HG03469 (cell line): ENCODE results near the gene PTGS1.

Experiments
- ATAC-seq: cut with Tn5 transposase; IDR thresholded peaks from one replicate; pipeline ENCODE4 v1.9.1; 2021; ENCODE audit warnings: mild to moderate bottlenecking, moderate library complexity, moderate number of reproducible peaks; ENCODE audit not compliant: unreplicated experiment

PTGS1 gene

DNA sequence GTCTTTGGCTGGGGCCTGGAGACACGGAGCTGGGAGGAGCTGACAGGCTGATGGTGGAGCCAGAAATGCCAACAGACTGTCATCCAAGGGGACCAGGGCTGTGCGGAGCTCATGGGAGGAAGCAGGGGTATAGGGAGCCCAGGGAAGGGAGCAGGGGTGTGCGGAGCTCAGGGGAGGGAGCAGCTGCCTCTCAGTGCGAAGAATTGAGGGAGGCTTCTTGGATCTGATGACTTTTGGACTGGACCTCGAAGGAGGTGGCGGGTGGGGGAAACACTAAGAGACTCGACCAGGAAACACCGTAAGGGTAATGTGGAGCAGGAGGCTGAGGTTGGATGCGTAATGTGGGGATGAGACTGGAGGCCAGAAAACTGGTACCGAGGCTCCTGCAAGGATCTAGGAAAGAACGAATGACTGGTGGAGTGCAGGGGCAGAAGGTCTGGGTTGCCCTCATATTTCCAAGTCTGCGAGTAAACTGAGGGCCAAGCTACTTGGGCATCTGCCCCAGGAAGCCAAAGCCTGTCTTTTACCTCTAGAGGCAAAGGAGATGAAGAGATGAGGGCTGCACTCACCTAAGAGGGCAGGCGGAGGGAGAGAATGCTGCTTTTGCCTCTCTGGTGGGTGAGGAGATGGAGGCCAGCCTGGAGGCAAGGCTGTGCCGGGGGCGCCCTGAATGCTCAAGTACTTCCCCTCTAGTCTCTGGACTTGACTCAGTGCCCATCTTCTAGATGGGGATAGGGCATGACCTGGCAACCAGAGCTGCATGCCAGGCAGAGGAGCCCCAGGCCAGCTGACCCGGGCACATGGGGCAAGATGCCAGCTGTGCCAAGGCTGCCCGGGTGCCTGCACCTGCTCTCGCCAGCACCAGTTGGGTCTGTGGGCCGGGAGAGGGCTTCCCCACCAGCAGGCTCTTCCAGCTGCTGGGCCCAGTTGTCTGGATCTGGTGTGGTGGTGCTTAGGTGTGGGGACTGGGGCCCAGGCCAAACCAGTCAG lies 2.3 kb downstream of the PTGS1 start:
- no peak for ATAC-seq

DNA sequence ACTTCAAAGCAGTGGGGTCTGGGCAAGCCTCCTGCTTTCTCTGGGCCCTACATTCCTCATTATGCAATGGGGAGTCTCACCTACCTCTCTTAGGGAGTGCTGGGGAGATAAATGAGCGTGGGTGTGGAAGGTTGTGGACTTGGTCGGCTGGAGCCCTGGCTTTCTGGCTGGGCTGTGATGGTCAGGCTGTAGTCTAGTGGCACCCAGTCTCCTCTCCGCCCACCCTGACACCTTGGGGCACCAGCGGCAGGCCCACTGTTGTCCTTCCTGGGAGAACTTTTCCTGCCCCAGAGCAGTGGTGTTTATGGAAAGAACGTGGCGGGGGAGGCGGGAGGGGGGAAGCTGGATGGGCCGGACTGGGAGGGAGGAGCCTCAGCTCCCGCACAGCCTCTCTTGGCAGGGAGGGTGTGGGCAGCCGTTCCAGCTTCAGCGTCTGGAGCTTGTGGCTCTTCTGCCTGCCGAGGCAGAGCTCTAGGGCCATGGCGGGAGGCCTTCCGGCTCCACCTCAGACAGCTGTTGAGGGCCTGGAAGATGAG lies 4.1 kb downstream of the PTGS1 start:
- no peak for ATAC-seq

DNA sequence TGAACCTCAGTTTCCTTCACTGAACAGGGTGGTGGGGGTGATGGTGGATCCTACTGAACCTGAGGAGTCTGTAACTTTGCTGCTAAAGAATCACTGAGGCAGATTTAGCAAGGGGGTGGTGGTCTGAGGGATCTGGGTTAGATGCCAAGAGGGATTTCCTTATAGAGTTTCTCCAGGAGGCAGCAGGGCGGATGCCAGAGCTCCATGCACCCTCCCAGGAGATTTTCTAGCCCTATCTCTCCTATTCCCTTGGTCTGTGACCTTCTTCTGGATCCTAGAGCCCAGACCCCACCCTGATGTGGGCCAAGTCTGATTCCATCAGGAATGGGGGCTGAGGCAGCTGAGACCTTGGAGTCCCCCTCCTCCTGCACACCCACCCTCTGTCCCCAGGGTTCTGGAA lies 6.0 kb downstream of the PTGS1 start:
- ATAC-seq: no peak

DNA sequence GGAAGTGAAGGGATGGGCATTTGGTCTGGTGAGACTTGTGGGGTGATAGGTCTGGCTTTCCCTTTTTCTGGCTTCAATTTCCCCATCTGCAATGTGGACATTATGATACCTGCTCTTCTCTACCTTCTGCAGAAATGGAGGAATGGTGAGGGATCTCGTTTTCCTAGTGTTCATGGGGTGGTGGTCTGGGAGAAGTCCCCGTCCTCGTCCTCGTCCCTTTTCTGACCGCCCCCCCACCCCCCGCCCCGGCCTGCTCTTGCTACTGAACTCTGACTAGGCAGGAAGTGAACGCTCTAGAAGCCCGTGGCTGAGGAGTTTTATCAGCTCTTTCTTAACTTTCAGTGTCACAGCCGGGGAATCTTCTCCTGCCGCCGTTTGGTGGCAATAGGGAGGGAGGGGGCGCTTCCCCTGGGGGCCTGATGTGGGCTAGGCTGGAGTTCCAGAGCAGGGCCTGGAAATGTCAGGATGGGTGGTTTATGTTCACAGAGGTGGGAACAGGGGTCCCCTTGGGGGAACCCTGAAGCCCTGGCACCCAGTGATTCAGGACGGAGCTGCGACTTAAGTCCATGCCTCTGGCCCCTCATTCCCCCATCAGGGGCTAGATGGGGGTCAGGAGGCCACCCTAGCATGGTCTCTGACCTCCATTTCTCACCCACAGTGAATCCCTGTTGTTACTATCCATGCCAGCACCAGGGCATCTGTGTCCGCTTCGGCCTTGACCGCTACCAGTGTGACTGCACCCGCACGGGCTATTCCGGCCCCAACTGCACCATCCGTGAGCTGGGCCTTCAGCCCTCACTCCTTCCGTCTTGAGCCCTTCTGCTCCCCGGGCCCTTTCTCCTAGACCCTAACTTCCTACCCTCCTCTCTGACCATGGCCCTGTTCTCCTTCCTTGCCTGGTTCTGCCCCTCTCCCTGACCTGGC lies 6.7 kb downstream of the PTGS1 start:
- no peak for ATAC-seq

DNA sequence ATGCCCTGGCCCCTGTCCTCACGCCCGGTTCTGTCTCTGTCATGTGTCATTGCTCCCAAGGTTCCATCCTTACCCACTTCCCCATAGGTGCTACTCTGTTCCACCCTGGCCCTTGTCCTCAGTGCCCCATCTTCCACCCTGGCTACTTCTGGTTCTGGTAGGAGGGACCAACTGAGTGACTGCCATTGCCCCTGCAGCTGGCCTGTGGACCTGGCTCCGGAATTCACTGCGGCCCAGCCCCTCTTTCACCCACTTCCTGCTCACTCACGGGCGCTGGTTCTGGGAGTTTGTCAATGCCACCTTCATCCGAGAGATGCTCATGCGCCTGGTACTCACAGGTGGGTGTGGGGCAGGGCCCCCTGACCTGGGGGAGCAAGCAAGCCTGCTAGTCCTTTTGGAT lies 7.4 kb downstream of the PTGS1 start:
- ATAC-seq: no peak

DNA sequence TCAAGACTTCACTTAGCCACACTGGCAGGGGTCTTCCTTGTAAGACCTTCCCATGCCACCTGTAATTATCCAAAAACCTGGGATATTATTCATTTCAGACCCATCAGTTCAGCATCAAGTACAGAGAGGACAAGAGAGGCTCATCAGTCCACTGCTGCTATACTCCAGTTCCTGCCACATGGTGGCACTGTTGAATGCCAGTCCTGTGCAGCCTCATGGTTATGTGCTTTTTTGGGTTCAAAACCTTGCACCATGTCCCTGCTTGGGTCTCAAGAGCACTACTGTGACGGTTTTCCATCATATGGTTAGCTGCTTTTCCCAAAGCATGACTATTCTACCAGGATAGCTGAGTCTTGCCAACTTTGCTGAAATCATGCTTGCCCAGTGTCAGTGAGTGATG lies 8.5 kb downstream of the PTGS1 start:
- no peak for ATAC-seq

DNA sequence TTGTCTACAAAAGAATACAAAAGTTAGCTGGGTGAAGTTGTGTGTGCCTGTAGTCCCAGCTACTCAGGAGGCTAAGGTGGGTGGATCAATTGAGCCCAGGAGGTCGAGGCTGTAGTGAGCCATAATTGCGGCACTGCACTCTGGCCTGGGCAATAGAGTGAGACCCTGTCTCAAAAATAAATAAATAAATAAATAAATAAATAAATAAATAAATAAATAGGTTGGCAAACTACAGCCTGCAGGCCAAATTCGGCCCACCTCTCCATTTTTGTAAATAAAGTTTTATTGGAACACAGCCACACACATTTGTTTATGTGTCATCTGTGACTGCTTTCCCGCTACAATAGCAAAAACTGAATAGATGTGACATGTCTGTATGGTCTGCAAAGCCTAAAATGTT lies 9.5 kb downstream of the PTGS1 start:
- no peak for ATAC-seq

DNA sequence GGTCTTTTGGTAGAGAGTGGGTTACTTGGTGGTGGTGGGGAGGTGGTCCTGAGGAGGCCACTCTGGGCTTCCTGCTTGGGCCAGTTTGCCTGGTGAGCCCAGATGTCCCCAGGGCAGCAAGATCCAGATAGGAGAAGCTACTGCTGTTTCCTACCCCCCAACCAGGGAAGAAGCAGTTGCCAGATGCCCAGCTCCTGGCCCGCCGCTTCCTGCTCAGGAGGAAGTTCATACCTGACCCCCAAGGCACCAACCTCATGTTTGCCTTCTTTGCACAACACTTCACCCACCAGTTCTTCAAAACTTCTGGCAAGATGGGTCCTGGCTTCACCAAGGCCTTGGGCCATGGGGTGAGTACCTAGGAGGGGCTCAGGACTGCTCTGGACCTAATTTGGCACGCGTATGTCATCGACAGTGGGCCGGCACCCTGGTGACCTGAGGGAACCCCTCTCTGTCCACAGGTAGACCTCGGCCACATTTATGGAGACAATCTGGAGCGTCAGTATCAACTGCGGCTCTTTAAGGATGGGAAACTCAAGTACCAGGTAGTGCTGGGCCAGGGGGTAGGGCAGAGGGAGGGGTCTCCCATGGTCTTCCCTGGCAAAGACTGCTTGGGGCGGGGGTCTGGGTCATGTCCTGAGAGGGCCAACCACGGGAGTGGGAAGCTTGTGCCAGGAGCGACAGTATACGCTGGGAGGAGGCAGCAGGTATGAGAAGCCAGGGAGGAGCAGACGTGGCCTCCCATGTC lies 10.6 kb downstream of the PTGS1 start:
- ATAC-seq: no peak

DNA sequence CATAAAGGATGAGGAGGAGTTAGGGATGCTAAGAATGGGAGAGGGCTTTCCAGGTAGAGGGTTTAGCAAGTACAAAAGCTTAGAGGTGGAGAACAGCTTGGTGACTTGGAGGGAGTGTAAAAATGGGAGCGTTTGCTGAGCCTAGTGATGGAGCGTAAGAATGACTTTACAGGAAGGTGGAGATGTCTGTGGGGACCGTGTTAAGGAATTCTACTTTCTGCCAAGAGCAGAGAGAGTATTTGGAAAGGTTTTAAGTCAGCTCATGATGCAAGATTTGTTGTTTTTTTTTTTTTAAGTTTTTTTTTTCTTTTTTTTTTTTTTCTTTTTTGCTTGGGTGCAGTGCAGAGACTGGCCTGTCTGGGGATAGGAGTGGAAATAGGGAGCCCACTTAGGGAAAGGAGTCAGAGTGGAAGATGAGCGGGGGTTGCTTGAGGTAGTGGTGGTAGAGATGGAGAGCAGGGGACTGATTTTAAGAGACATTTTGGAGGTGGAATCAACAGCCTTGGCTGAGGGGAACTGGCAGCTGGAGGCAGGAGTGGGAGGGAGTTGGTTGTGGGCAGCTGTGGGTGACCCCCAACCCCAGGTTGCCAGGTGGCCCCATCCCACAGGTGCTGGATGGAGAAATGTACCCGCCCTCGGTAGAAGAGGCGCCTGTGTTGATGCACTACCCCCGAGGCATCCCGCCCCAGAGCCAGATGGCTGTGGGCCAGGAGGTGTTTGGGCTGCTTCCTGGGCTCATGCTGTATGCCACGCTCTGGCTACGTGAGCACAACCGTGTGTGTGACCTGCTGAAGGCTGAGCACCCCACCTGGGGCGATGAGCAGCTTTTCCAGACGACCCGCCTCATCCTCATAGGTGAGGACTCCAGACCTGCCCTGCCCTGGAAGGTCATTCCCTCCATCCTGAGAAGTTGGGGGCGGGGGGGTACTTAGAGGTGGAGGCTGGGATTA lies 12.4 kb downstream of the PTGS1 start:
- no peak for ATAC-seq

DNA sequence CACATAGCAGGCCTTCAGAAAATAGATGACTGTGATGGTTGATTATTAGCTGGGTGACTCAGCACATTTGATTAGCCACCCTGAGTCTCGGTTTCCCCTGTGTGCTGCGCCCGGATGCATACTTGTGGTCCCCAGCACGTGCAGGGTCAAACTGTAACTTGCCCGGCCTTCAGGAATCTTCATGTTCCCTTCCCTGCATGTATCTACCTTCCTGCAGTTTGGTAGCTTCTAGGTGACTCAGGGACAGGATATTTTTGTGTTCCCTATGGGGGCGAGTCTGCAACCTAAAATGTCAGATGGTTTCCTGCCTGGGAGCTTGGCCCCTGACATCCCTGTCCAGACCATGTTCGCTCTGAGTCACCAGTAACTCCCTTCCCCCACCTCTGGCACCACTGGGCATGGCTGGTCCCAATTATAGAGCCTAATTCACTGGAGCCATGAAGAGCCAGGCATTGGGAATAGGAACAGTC lies 13.2 kb downstream of the PTGS1 start:
- ATAC-seq: no peak

DNA sequence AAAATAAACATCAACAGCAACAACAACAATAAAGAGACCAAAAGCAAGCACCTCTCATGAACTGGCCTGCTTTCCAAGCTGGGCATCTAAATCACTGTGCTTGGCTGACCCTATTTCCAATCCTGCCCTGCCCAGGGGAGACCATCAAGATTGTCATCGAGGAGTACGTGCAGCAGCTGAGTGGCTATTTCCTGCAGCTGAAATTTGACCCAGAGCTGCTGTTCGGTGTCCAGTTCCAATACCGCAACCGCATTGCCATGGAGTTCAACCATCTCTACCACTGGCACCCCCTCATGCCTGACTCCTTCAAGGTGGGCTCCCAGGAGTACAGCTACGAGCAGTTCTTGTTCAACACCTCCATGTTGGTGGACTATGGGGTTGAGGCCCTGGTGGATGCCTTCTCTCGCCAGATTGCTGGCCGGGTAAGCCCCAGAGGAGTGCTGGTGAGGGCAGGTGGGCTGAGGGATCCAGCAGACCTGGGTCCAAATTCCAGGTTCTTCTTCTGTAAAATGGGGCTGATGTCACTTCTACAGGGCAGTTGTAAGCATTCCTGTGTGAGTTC lies 15.6 kb downstream of the PTGS1 start:
- ATAC-seq: no peak

DNA sequence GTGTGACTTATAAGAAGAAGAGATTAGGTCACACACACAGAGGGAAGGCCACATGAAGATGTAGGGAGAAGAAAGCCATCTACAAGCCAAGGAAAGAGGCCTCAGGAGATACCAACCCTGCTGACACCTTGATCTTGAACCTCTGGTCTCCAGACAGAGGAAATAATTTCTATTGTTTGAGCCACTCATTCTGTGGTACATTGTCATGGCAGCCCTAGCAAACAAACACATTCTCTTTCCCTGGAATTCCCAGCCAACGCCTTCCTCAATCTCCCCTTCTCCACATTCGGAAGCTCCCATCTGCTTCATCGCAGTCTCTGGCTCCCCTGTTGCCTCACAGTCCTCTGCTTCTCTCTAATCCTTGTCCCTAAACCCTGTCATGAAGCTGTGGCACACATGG lies 16.7 kb downstream of the PTGS1 start:
- ATAC-seq: no peak

DNA sequence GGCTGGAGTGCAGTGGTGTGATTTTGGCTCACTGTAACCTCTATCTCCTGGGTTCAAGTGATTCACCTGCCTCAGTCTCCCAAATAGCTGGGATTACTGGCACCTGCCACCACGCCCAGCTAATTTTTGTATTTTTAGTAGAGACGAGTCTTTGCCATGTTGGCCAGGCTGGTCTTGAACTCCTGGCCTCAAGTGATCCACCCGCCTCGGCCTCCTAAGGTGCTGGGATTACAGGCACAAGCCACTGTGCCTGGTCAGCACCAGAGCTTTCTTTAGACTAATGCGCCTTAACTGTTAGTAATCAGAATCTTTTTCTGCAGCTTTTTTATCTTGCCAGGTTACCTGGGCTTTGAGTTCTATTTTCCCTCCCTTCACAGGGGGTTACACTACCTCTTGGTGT lies 18.4 kb downstream of the PTGS1 start:
- ATAC-seq: no peak

DNA sequence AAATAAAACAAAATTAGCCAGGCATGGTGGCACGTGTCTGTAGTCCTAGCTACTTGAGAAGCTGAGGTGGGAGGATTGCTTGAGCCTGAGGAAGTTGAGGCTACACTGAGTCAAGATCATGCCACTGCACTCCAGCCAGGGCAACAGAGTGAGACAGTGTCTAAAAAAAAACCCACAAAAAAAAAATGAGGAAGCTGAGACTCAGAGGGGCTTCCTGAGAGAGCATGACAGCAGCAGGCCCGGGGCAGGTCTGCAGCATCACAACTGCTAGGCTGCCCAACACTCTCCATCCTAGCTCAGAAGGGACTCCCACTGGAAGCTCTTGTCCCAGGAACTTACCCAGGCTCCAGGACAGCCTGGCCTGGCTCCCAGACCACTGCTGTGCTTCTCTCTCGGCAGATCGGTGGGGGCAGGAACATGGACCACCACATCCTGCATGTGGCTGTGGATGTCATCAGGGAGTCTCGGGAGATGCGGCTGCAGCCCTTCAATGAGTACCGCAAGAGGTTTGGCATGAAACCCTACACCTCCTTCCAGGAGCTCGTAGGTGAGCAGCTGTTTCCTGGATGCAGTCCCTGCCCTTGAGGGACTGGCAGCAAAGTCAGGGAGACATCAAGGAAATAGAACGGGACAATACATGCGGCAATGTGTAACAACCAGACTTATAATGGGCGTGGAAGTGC lies 19.1 kb downstream of the PTGS1 start:
- ATAC-seq: no peak

DNA sequence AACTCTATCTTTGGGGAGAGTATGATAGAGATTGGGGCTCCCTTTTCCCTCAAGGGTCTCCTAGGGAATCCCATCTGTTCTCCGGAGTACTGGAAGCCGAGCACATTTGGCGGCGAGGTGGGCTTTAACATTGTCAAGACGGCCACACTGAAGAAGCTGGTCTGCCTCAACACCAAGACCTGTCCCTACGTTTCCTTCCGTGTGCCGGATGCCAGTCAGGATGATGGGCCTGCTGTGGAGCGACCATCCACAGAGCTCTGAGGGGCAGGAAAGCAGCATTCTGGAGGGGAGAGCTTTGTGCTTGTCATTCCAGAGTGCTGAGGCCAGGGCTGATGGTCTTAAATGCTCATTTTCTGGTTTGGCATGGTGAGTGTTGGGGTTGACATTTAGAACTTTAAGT lies 21.5 kb downstream of the PTGS1 start:
- no peak for ATAC-seq

DNA sequence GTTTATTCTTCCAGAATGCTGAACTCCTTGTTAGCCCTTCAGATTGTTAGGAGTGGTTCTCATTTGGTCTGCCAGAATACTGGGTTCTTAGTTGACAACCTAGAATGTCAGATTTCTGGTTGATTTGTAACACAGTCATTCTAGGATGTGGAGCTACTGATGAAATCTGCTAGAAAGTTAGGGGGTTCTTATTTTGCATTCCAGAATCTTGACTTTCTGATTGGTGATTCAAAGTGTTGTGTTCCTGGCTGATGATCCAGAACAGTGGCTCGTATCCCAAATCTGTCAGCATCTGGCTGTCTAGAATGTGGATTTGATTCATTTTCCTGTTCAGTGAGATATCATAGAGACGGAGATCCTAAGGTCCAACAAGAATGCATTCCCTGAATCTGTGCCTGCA lies 21.9 kb downstream of the PTGS1 start:
- no peak for ATAC-seq

DNA sequence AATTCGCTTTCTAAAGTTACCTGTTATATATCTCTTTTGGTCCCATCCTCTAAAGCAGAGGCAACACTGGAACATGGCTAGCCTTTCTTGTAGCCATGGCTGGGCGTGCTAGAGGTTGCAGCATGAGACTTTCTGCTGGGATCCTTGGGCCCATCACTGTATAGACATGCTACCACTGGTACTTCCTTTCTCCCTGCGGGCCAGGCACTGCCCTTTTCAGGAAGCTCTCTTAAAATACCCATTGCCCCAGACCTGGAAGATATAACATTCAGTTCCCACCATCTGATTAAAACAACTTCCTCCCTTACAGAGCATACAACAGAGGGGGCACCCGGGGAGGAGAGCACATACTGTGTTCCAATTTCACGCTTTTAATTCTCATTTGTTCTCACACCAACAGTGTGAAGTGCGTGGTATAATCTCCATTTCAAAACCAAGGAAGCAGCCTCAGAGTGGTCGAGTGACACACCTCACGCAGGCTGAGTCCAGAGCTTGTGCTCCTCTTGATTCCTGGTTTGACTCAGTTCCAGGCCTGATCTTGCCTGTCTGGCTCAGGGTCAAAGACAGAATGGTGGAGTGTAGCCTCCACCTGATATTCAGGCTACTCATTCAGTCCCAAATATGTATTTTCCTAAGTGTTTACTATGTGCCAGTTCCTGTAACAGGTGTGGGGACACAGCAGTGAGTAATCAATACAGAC lies 22.6 kb downstream of the PTGS1 start:
- ATAC-seq: no peak
